ENCODE results near the gene SP6. TPM values are rescaled to one million over a fixed set of nuclear protein-coding genes. Genes with fewer than 3 reads are reported as not detected.

Gene SP6
- total RNA-seq, 2 donors from 2014 or later, result not detected

DNA sequence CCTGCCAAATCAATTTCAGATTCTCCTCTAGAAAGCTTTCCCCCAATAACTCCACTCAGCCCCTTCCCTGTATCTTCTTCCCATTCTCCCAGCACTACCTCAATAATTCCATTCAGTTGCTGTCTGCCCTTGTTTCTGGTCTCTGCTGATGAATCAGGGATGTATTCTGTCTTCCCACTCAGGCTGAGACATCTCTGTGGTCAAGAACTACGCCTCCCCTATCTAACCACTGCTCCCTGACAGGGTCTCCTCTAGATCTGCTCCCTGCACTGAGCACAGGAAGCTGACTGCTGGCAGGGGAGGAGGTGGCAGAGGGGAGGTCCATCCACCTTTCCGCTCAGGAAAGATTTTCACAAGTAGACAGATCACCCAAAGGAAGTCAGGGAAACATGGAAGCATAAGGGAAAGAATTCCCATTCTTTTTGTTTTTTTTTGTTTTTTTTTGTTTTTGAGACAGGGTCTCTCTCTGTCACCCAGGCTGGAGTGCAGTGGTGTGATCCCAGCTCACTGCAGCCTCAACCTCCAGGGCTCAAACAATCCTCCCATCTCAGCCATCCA is 28.1 kb upstream of the SP6 start:
- ATAC-seq (ENCODE audit: insufficient number of reproducible peaks, low FRiP score, low read depth) (no peak), DNase-seq (ENCODE audit: low spot score) (no peak)
- H3K4me3 ChIP-seq, result no peak overlapping the region
- TF ChIP-seq, protein P1, sequence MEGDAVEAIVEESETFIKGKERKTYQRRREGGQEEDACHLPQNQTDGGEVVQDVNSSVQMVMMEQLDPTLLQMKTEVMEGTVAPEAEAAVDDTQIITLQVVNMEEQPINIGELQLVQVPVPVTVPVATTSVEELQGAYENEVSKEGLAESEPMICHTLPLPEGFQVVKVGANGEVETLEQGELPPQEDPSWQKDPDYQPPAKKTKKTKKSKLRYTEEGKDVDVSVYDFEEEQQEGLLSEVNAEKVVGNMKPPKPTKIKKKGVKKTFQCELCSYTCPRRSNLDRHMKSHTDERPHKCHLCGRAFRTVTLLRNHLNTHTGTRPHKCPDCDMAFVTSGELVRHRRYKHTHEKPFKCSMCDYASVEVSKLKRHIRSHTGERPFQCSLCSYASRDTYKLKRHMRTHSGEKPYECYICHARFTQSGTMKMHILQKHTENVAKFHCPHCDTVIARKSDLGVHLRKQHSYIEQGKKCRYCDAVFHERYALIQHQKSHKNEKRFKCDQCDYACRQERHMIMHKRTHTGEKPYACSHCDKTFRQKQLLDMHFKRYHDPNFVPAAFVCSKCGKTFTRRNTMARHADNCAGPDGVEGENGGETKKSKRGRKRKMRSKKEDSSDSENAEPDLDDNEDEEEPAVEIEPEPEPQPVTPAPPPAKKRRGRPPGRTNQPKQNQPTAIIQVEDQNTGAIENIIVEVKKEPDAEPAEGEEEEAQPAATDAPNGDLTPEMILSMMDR (IDR thresholded peaks at IDR 0.05), result no peak
- H3K4me1 ChIP-seq (ENCODE audit: control insufficient read depth in 1 of 2, low read depth in 2 of 2), result peaks cover 0 to 5% of the 10 kb centered on the region in 2 donors
- no peaks in the 10 kb centered on the region for H3K9me3 ChIP-seq
- H3K36me3 ChIP-seq, result no peaks in the 10 kb centered on the region
- H3K27me3 ChIP-seq (replicated peaks; ENCODE audit: insufficient read depth), result no peaks in the 10 kb centered on the region
- H3K27ac ChIP-seq, result no peak overlapping the region

- Histone ChIP-seq H3K27ac (no peak overlapping the region), H3K9me3 (no peaks in the 10 kb centered on the region), H3K4me1 (ENCODE audit: control insufficient read depth in 1 of 2, low read depth in 2 of 2) (peaks cover 0 to 5% of the 10 kb centered on the region in 2 donors), H3K4me3 (no peak overlapping the region), H3K27me3 (replicated peaks; ENCODE audit: insufficient read depth) (no peaks in the 10 kb centered on the region), H3K36me3 (no peaks in the 10 kb centered on the region)
- TF ChIP-seq, protein P1 (IDR thresholded peaks at IDR 0.05), result no peak
- ATAC-seq (ENCODE audit: insufficient number of reproducible peaks, low FRiP score, low read depth) (no peak), DNase-seq (ENCODE audit: low spot score) (no peak)
Observed at GRCh38 chr17:47878203-47879027, 27.5 kb upstream of the SP6 start.

- ATAC-seq (ENCODE audit: insufficient number of reproducible peaks, low FRiP score, low read depth) (no peak), DNase-seq (ENCODE audit: low spot score) (no peak)
- peaks cover 0 to 1% of the 10 kb centered on the region in 2 donors for H3K4me1 ChIP-seq (ENCODE audit: control insufficient read depth in 1 of 2, low read depth in 2 of 2)
- no peaks in the 10 kb centered on the region for H3K36me3 ChIP-seq
- no peaks in the 10 kb centered on the region for H3K9me3 ChIP-seq
- TF ChIP-seq, protein P1 (IDR thresholded peaks at IDR 0.05), result no peak
- no peak overlapping the region for H3K4me3 ChIP-seq
- peaks cover 4% of the 10 kb centered on the region for H3K27me3 ChIP-seq (replicated peaks; ENCODE audit: insufficient read depth)
- no peak overlapping the region for H3K27ac ChIP-seq
Observed at GRCh38 chr17:47877368-47878034, 26.5 kb upstream of the SP6 start.

DNA sequence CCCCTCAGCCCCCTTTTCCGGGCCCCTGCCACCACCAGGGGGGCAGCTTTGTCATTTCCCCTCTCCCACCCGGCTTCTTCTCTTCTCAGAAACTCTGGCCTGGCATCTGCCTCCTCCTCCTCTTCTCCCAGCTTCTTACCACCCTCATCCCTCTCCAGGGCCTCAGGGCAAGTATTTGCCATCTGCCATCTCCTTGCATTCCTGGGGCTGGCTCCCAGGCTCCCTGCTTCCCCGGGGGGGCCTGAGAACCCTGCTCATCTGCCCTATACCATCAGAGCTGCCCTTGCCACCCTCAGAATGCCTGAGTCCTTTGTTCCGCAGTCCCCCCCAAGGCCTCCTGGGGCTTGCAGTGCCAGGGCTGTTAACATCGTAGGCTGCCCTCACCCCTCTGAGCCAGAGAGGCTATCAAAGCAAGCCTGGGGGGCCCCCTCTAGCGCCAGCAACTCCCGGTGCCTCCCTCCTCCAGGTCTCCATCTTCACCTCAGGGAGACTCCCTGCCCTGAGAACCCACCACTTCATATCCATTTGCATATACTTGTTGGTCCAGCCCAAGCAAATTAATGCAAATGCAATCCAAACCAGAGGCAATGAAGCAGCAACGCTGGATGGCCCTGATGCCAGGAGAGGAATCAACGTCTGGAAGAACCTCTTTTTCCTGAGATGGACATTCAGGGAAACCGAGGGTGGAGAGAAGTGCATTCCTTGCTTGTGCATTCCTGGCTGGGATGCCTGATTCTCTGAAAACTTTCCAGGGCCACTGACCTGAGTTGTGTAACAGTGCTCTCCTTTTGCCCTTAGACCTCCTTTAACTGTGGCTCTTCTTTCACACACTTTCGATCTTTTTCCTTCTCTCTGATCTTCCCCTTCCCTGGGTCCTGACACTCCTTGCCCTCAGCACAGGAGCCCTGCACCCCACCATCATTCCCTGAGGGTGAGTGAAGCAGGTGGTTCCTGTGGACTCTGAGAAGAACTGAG is 24.3 kb upstream of the SP6 start:
- ATAC-seq (ENCODE audit: insufficient number of reproducible peaks, low FRiP score, low read depth), result no peak
- no peak for DNase-seq (ENCODE audit: low spot score)
- TF ChIP-seq, protein P1 (IDR thresholded peaks at IDR 0.05), result no peak
- no peaks in the 10 kb centered on the region for H3K9me3 ChIP-seq
- H3K4me3 ChIP-seq, result no peak overlapping the region
- H3K27ac ChIP-seq, result no peak overlapping the region
- H3K27me3 ChIP-seq (replicated peaks; ENCODE audit: insufficient read depth), result peaks cover 8% of the 10 kb centered on the region
- no peaks in the 10 kb centered on the region for H3K36me3 ChIP-seq
- no peaks in the 10 kb centered on the region for H3K4me1 ChIP-seq (ENCODE audit: control insufficient read depth in 1 of 2, low read depth in 2 of 2)
